SH-SY5Y (cell line): ENCODE measurements around the gene HLA-C.

ENCODE experiments used
- GATA2 ChIP-seq: IDR thresholded peaks from 2 replicates; pipeline ENCODE4 v1.6.1; 2011; ENCODE audit warnings: mild to moderate bottlenecking, low read depth, low read length
- GATA3 ChIP-seq: IDR thresholded peaks from 2 replicates; pipeline ENCODE4 v1.6.1; 2011; ENCODE audit warnings: low read depth, mild to moderate bottlenecking, low read length, moderate library complexity

- TF ChIP-seq GATA2 (no peak), GATA3 (no peak)
Observed at GRCh38 chr6:31222496-31222895, 49.4 kb downstream of the HLA-C start.
